ENCODE measurements around the gene P2RY1.

GRCh38 chr3:152830245-152830644, 4.7 kb upstream of the P2RY1 start:
- TF ChIP-seq CTCF (IDR thresholded peaks at IDR 0.05; ENCODE audit: insufficient read depth, low read length), result no peak
- no peak for TF ChIP-seq REST (IDR thresholded peaks at IDR 0.05; ENCODE audit: insufficient replicate concordance, low read depth)

Measured in HL-60 (cell line).